PC-3 (cell line): ENCODE data around the gene CAMTA1. TPM values are rescaled to one million over a fixed set of nuclear protein-coding genes. Genes with fewer than 3 reads are reported as not detected.

Experiments used
- ATAC-seq: fragments of 200-7000 bp; cut with Tn5 transposase; 2 replicates; pipeline ENCODE4 v1.9.1; 2020; ENCODE audit warnings: mild to moderate bottlenecking, moderate library complexity
- BruUV-seq: library from RNA; stranded (reverse); fragments of 400-500 nt; replicated peaks from 2 replicates; lab custom pipeline; 2021; lab: Mats Ljungman, UMichigan
- CTCF ChIA-PET: fragments of 300-600 bp; sonication (Branson Sonifier 250); formaldehyde crosslinking; loops from one replicate; lab custom pipeline; 2022; ENCODE audit warnings: antibody characterized with exemption; lab: Charles Lee
- POLR2A ChIA-PET: fragments of 300-600 bp; sonication (Branson Sonifier 250); formaldehyde crosslinking; loops from one replicate; lab custom pipeline; 2022; ENCODE audit warnings: antibody characterized with exemption; ENCODE audit not compliant: unreplicated experiment; lab: Charles Lee
- DNase-seq: peaks from one replicate; pipeline ENCODE4 v3.0.0-alpha.2; 2015
- H2AFZ ChIP-seq: fragments of 300-600 bp; sonication (generic); 2 replicates; pipeline ENCODE4 v1.6.0; 2016; ENCODE audit warnings: antibody characterized with exemption, low read length
- H3F3A ChIP-seq: fragments of 300-600 bp; sonication (generic); one replicate; pipeline ENCODE4 v1.6.0; 2017; ENCODE audit warnings: antibody characterized with exemption, low read length, control low read depth, mild to moderate bottlenecking; ENCODE audit not compliant: unreplicated experiment
- H3K27ac ChIP-seq: fragments of 300-600 bp; sonication (generic); 2 replicates; pipeline ENCODE4 v1.5.1; 2016; ENCODE audit warnings: mild to moderate bottlenecking, low read length
- H3K27me3 ChIP-seq: fragments of 300-600 bp; sonication (generic); 2 replicates; pipeline ENCODE4 v1.6.1; 2016; ENCODE audit warnings: low read length, mixed read lengths
- H3K36me3 ChIP-seq: fragments of 300-600 bp; sonication (generic); 2 replicates; pipeline ENCODE4 v1.6.1; 2016; ENCODE audit warnings: low read depth, mixed run types, low read length, mixed read lengths
- H3K4me1 ChIP-seq: fragments of 300-600 bp; sonication (generic); 2 replicates; pipeline ENCODE4 v1.5.1; 2016; ENCODE audit warnings: low read length; ENCODE audit not compliant: insufficient read depth
- H3K4me2 ChIP-seq: fragments of 300-600 bp; sonication (generic); 2 replicates; pipeline ENCODE4 v1.6.0; 2016; ENCODE audit warnings: low read length
- H3K4me3 ChIP-seq: fragments of 300-600 bp; sonication (generic); 2 replicates; pipeline ENCODE4 v1.5.1; 2016; ENCODE audit warnings: mild to moderate bottlenecking, low read length, mixed read lengths
- H3K79me2 ChIP-seq: fragments of 300-600 bp; sonication (generic); 2 replicates; pipeline ENCODE4 v1.6.1; 2017; ENCODE audit warnings: low read length, mixed read lengths
- H3K9ac ChIP-seq: fragments of 300-600 bp; sonication (generic); 2 replicates; pipeline ENCODE4 v1.6.0; 2016; ENCODE audit warnings: mild to moderate bottlenecking, low read length
- H3K9me2 ChIP-seq: fragments of 300-600 bp; sonication (generic); replicated peaks from 2 replicates; pipeline ENCODE4 v1.6.1; 2016; ENCODE audit warnings: mixed run types, low read length, mixed read lengths
- H3K9me3 ChIP-seq: fragments of 300-600 bp; sonication (generic); 2 replicates; pipeline ENCODE4 v1.6.1; 2016; ENCODE audit warnings: low read length, mixed read lengths
- H4K20me1 ChIP-seq: fragments of 300-600 bp; sonication (generic); 2 replicates; pipeline ENCODE4 v1.6.1; 2016; ENCODE audit warnings: low read length, mixed read lengths
- CTCF ChIP-seq: fragments of 300-600 bp; sonication (generic); conservative IDR thresholded peaks from 2 replicates; pipeline ENCODE4 v1.5.1; 2017; ENCODE audit warnings: antibody characterized with exemption, low read depth, mild to moderate bottlenecking, low read length
- EZH2 ChIP-seq: fragments of 300-600 bp; sonication (generic); IDR thresholded peaks from one replicate; pipeline ENCODE4 v1.6.1; 2017; ENCODE audit warnings: antibody characterized with exemption, mild to moderate bottlenecking, low read length; ENCODE audit not compliant: unreplicated experiment
- EZH2phosphoT487 ChIP-seq: fragments of 300-600 bp; sonication (generic); IDR thresholded peaks from 2 replicates; pipeline ENCODE4 v1.6.1; 2018; ENCODE audit warnings: mild to moderate bottlenecking, antibody characterized with exemption, low read length, borderline replicate concordance
- intact Hi-C: fragments of 100-400 bp; cut with micrococcal nuclease; formaldehyde crosslinking; loops from 2 replicates; pipeline ENCODE4 v1.9.0; 2023
- total RNA-seq: library from RNA; depleted of rRNA; stranded (reverse); fragments of >200 nt; gene quantifications from 2 replicates; pipeline ENCODE4 v1.2.3, GENCODE V29; 2014

The CAMTA1 gene
- total RNA-seq, 1 experiment from 2014 or later = 40.8 TPM

GRCh38 chr1:7587773-7588456, 802.7 kb downstream of the CAMTA1 start:
- H3F3A ChIP-seq = no peaks in the 10 kb centered on the region
- H3K27ac ChIP-seq = no peak overlapping the region
- no peak overlapping the region for H3K9ac ChIP-seq
- ATAC-seq = no peak
- no peaks in the 10 kb centered on the region for H3K79me2 ChIP-seq
- no peak overlapping the region for H2AFZ ChIP-seq
- no peak overlapping the region for H3K4me2 ChIP-seq
- no peak for DNase-seq
- no peak for TF ChIP-seq CTCF
- no peak for TF ChIP-seq EZH2
- no peak for TF ChIP-seq EZH2phosphoT487
- POLR2A ChIA-PET = no interaction called here
- BruUV-seq = no TSS peak
- no peak overlapping the region for H3K4me3 ChIP-seq
- intact Hi-C loops = no loop called here
- no peaks in the 10 kb centered on the region for H4K20me1 ChIP-seq
- no peaks in the 10 kb centered on the region for H3K4me1 ChIP-seq
- no peaks in the 10 kb centered on the region for H3K36me3 ChIP-seq
- CTCF ChIA-PET = no interaction called here
- no peaks in the 10 kb centered on the region for H3K9me2 ChIP-seq
- no peaks in the 10 kb centered on the region for H3K9me3 ChIP-seq
- H3K27me3 ChIP-seq = peaks cover 53% of the 10 kb centered on the region

GRCh38 chr1:7588457-7588827, 803.2 kb downstream of the CAMTA1 start:
- ChIA-PET POLR2A (no interaction called here), CTCF (no interaction called here)
- no peaks in the 10 kb centered on the region for H3F3A ChIP-seq
- H4K20me1 ChIP-seq = no peaks in the 10 kb centered on the region
- intact Hi-C loops = no loop called here
- TF ChIP-seq CTCF = no peak
- no peak for TF ChIP-seq EZH2
- no peak for TF ChIP-seq EZH2phosphoT487
- no peak overlapping the region for H3K9ac ChIP-seq
- DNase-seq = no peak
- no peaks in the 10 kb centered on the region for H3K36me3 ChIP-seq
- H3K9me3 ChIP-seq = no peaks in the 10 kb centered on the region
- H3K27ac ChIP-seq = no peak overlapping the region
- no peak overlapping the region for H3K4me2 ChIP-seq
- no peaks in the 10 kb centered on the region for H3K4me1 ChIP-seq
- BruUV-seq = no TSS peak
- no peaks in the 10 kb centered on the region for H3K9me2 ChIP-seq
- ATAC-seq = no peak
- H2AFZ ChIP-seq = no peak overlapping the region
- no peak overlapping the region for H3K4me3 ChIP-seq
- H3K27me3 ChIP-seq = peaks cover 57% of the 10 kb centered on the region
- H3K79me2 ChIP-seq = no peaks in the 10 kb centered on the region

- BruUV-seq = no TSS peak
- ChIA-PET POLR2A (no interaction called here), CTCF (no interaction called here)
- Histone ChIP-seq H2AFZ (no peak overlapping the region), H3K9me3 (no peaks in the 10 kb centered on the region), H3K9me2 (no peaks in the 10 kb centered on the region), H3K4me1 (no peaks in the 10 kb centered on the region), H3K27me3 (peaks cover 59% of the 10 kb centered on the region), H3K79me2 (no peaks in the 10 kb centered on the region), H3K4me2 (no peak overlapping the region), H3K36me3 (no peaks in the 10 kb centered on the region), H3K4me3 (no peak overlapping the region), H3K27ac (no peak overlapping the region), H3F3A (no peaks in the 10 kb centered on the region), H3K9ac (no peak overlapping the region), H4K20me1 (no peaks in the 10 kb centered on the region)
- no peak for TF ChIP-seq EZH2phosphoT487
- TF ChIP-seq CTCF = no peak
- no peak for TF ChIP-seq EZH2
- no peak for DNase-seq
- intact Hi-C loops = no loop called here
- no peak for ATAC-seq
Observed at GRCh38 chr1:7589080-7589735, 804.0 kb downstream of the CAMTA1 start.
